GM21529 (cell line): ENCODE data around the gene NPAT.

Experiments
- ATAC-seq: cut with Tn5 transposase; IDR thresholded peaks from one replicate; pipeline ENCODE4 v1.9.1; 2021; ENCODE audit not compliant: unreplicated experiment

NPAT gene

GRCh38 chr11:108220721-108221336 is 1.6 kb downstream of the NPAT start:
- no peak for ATAC-seq

GRCh38 chr11:108218912-108219783 is 3.3 kb downstream of the NPAT start:
- no peak for ATAC-seq

- no peak for ATAC-seq
Measured at GRCh38 chr11:108218455-108218854, 4.0 kb downstream of the NPAT start.

GRCh38 chr11:108216988-108217387 is 5.5 kb downstream of the NPAT start:
- ATAC-seq, result no peak

GRCh38 chr11:108213784-108214183 is 8.7 kb downstream of the NPAT start:
- no peak for ATAC-seq

GRCh38 chr11:108210441-108210840 is 12.0 kb downstream of the NPAT start:
- ATAC-seq, result no peak

GRCh38 chr11:108207683-108208060 is 14.8 kb downstream of the NPAT start:
- ATAC-seq, result no peak

GRCh38 chr11:108206969-108207682 is 15.3 kb downstream of the NPAT start:
- no peak for ATAC-seq

GRCh38 chr11:108206171-108206570 is 16.3 kb downstream of the NPAT start:
- ATAC-seq, result no peak

GRCh38 chr11:108204929-108205499 is 17.4 kb downstream of the NPAT start:
- no peak for ATAC-seq

- ATAC-seq, result no peak
Measured at GRCh38 chr11:108204376-108204775, 18.1 kb downstream of the NPAT start.

- no peak for ATAC-seq
Measured at GRCh38 chr11:108203075-108203474, 19.4 kb downstream of the NPAT start.

GRCh38 chr11:108199446-108200321 is 22.8 kb downstream of the NPAT start:
- peak; percentile 80 for ATAC-seq

GRCh38 chr11:108198833-108199232 is 23.6 kb downstream of the NPAT start:
- no peak for ATAC-seq

GRCh38 chr11:108197351-108197750 is 25.1 kb downstream of the NPAT start:
- ATAC-seq, result peak; percentile 42

- peak; percentile 31 for ATAC-seq
Measured at GRCh38 chr11:108196901-108197300, 25.5 kb downstream of the NPAT start.

- no peak for ATAC-seq
Measured at GRCh38 chr11:108193725-108194124, 28.7 kb downstream of the NPAT start.

GRCh38 chr11:108177570-108177969 is 44.9 kb downstream of the NPAT start:
- ATAC-seq, result no peak

- ATAC-seq, result no peak
Measured at GRCh38 chr11:108170184-108170583, 52.3 kb downstream of the NPAT start.

- ATAC-seq, result no peak
Measured at GRCh38 chr11:108167624-108168023, 54.8 kb downstream of the NPAT start.
